Measurements from ENCODE around the gene OXTR. TPM values are rescaled to one million over a fixed set of nuclear protein-coding genes. Genes with fewer than 3 reads are reported as not detected.

OXTR gene
- total RNA-seq, 4 donors from 2014 or later = 0.27 to 4.2 (median 0.49) TPM; not detected in 1

- no peaks in the 10 kb centered on the region for H3K9me3 ChIP-seq
- no CpG with 5 or more reads among the region's 4 CpGs for WGBS, 2 donors (ENCODE audit: low coverage in 1 of 2)
- TF ChIP-seq POLR2AphosphoS5 (IDR thresholded peaks at IDR 0.05) (no peak), CTCF (IDR thresholded peaks at IDR 0.05) (no peak), EP300 (IDR thresholded peaks at IDR 0.05) (no peak), POLR2A (IDR thresholded peaks at IDR 0.05) (no peak)
Observed at GRCh38 chr3:8737301-8737700, 32.1 kb downstream of the OXTR start.

GRCh38 chr3:8736436-8736835 is 33.0 kb downstream of the OXTR start:
- 90 to 100% methylated on average over 1 to 10 of the region's 11 CpGs for WGBS, 2 donors (ENCODE audit: low coverage in 1 of 2)
- Histone ChIP-seq H3K36me3 (no peaks in the 10 kb centered on the region), H3K4me1 (peaks cover 0 to 3% (median 0%) of the 10 kb centered on the region in 3 donors), H3K27ac (no peak overlapping the region), H3K27me3 (no peaks in the 10 kb centered on the region), H3K4me3 (no peak overlapping the region), H3K9me3 (no peaks in the 10 kb centered on the region)
- TF ChIP-seq CTCF (IDR thresholded peaks at IDR 0.05) (no peak), EP300 (IDR thresholded peaks at IDR 0.05) (no peak), POLR2A (IDR thresholded peaks at IDR 0.05) (no peak), POLR2AphosphoS5 (IDR thresholded peaks at IDR 0.05) (no peak)
- ATAC-seq = no peak

More at GRCh38 chr3:8737301-8737700, 32.1 kb downstream of the OXTR start:
- H3K27me3 ChIP-seq = no peaks in the 10 kb centered on the region
- H3K4me3 ChIP-seq = no peak overlapping the region
- no peak overlapping the region for H3K27ac ChIP-seq
- ATAC-seq = no peak
- no peaks in the 10 kb centered on the region for H3K36me3 ChIP-seq
- peaks cover 0 to 8% (median 0%) of the 10 kb centered on the region in 3 donors for H3K4me1 ChIP-seq

GRCh38 chr3:8734908-8735307 is 34.5 kb downstream of the OXTR start:
- H3K4me1 ChIP-seq = no peaks in the 10 kb centered on the region
- no peaks in the 10 kb centered on the region for H3K36me3 ChIP-seq
- ATAC-seq = no peak
- TF ChIP-seq POLR2AphosphoS5 (IDR thresholded peaks at IDR 0.05) (no peak), EP300 (IDR thresholded peaks at IDR 0.05) (no peak), POLR2A (IDR thresholded peaks at IDR 0.05) (no peak), CTCF (IDR thresholded peaks at IDR 0.05) (no peak)
- H3K27ac ChIP-seq = no peak overlapping the region
- H3K27me3 ChIP-seq = no peaks in the 10 kb centered on the region
- no peaks in the 10 kb centered on the region for H3K9me3 ChIP-seq
- no peak overlapping the region for H3K4me3 ChIP-seq
- 87 to 89% methylated on average over 1 of the region's 1 CpG for WGBS, 2 donors (ENCODE audit: low coverage in 1 of 2)

- TF ChIP-seq EP300 (IDR thresholded peaks at IDR 0.05) (no peak), POLR2AphosphoS5 (IDR thresholded peaks at IDR 0.05) (no peak), POLR2A (IDR thresholded peaks at IDR 0.05) (no peak), CTCF (IDR thresholded peaks at IDR 0.05) (no peak)
- no peaks in the 10 kb centered on the region for H3K27me3 ChIP-seq
- no peak overlapping the region for H3K4me3 ChIP-seq
- no peaks in the 10 kb centered on the region for H3K9me3 ChIP-seq
- 96% methylated on average over 8 of the region's 19 CpGs; no CpG with 5 or more reads in 1 of the 2 donors for WGBS, 2 donors (ENCODE audit: low coverage in 1 of 2)
- H3K27ac ChIP-seq = no peak overlapping the region
- ATAC-seq = no peak
- no peaks in the 10 kb centered on the region for H3K36me3 ChIP-seq
- no peaks in the 10 kb centered on the region for H3K4me1 ChIP-seq
Observed at GRCh38 chr3:8734137-8734878, 35.1 kb downstream of the OXTR start.

All from gastroesophageal sphincter (tissue), 4 donors.